Inflammatory macrophage treated with lipopolysaccharide for 4 hours (primary cell): Measurements from ENCODE around the gene OR4K2.
"Not testable (repeated sequence)": the region's sequence is repeated elsewhere in the genome, so short reads cannot be mapped to it uniquely, and the experiment has no call there.

Experiments used
- DNase-seq: peaks from one replicate; pipeline ENCODE4 v3.0.0-alpha.2; 2020

The OR4K2 gene, protein sequence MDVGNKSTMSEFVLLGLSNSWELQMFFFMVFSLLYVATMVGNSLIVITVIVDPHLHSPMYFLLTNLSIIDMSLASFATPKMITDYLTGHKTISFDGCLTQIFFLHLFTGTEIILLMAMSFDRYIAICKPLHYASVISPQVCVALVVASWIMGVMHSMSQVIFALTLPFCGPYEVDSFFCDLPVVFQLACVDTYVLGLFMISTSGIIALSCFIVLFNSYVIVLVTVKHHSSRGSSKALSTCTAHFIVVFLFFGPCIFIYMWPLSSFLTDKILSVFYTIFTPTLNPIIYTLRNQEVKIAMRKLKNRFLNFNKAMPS

GRCh38 chr14:19874842-19875241 is at the start of gene OR4K2:
Gene OR4K2, plus strand, starts transcription at chr14:19875142. Its CDS starts 1,126 bp downstream, at chr14:19876268.
- no peak for DNase-seq

DNA sequence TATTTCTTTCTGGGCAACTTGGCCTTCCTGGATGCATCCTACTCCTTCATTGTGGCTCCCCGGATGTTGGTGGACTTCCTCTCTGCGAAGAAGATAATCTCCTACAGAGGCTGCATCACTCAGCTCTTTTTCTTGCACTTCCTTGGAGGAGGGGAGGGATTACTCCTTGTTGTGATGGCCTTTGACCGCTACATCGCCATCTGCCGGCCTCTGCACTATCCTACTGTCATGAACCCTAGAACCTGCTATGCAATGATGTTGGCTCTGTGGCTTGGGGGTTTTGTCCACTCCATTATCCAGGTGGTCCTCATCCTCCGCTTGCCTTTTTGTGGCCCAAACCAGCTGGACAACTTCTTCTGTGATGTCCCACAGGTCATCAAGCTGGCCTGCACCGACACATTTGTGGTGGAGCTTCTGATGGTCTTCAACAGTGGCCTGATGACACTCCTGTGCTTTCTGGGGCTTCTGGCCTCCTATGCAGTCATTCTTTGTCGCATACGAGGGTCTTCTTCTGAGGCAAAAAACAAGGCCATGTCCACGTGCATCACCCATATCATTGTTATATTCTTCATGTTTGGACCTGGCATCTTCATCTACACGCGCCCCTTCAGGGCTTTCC is 47.2 kb upstream of the OR4K2 start:
- not testable (repeated sequence) for DNase-seq

GRCh38 chr14:19828314-19828713 is 46.6 kb upstream of the OR4K2 start:
- no peak for DNase-seq

DNA sequence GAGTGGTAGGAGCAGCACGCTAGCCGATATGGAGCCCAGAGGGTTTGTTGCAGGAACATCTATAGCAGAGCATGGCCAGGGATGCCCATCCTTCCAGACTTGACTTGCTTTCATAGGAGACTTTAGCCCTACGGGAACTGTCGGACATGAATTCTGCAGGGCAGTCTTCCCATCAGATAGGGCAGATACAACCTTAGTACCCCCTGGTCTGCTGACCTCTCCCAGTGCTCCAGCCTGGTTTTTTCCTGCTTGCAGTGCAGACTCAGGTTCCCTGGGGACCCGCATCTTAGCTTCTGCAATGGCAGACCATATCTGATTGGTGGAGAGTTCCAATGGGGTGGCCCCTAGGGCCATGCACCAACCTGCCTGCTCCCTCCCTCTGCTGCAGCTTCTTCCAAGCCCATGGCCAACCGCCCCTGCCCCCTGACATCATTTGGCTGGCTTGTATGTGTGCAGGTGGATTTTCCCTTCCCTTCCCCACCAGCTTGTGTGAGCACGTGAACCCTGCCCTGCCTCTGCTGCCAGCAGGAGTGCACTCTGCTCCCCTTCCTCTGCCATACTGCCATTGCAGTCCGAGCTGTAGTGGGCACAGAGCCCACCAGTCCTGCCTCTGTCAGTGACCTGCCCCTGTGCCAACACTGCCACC is 40.6 kb upstream of the OR4K2 start:
- not testable (repeated sequence) for DNase-seq

GRCh38 chr14:19838433-19838832 is 36.5 kb upstream of the OR4K2 start:
- DNase-seq = no peak

DNA sequence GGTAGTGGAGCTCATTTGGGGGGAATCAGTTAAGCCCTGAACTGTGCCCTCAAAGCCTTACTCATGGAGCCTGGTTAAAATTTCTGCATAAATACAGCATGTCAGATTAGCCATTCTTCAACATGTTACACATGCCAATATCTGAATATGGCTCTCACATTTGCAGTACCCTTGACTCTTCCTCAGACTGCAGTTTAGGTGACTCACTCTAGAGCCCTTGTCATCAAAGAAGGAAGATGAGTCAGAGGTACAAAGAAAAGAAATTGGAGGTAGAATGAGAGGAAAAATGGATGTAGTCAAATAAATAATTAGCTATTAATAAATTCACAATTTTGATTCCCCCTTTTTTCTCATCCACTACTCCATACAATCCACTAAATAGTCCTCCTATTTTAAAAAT is 23.6 kb upstream of the OR4K2 start:
- DNase-seq = no peak

DNA sequence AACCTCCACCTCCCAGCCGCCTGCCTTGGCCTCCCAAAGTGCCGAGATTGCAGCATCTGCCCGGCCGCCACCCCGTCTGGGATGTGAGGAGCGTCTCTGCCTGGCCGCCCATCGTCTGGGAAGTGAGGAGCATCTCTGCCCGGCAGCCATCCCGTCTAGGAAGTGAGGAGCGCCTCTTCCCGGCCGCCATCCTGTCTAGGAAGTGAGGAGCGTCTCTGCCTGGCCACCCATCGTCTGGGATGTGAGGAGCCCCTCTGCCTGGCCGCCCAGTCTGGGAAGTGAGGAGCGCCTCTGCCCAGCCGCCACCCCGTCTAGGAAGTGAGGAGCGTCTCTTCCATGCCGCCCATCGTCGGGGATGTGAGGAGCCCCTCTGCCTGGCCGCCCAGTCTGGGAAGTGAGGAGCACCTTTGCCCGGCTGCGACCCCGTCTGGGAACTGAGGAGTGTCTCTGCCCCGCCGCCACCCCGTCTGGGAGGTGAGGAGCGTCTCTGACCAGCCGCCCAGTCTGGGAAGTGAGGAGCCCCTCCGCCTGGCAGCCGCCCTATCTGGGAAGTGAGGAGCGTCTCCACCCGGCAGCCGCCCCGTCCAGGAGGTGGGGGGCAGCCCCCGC is 8.8 kb upstream of the OR4K2 start:
- not testable (repeated sequence) for DNase-seq

- DNase-seq = no peak
These were observed 1.8 kb upstream of the OR4K2 start for GRCh38 chr14:19873178-19873577.

DNA sequence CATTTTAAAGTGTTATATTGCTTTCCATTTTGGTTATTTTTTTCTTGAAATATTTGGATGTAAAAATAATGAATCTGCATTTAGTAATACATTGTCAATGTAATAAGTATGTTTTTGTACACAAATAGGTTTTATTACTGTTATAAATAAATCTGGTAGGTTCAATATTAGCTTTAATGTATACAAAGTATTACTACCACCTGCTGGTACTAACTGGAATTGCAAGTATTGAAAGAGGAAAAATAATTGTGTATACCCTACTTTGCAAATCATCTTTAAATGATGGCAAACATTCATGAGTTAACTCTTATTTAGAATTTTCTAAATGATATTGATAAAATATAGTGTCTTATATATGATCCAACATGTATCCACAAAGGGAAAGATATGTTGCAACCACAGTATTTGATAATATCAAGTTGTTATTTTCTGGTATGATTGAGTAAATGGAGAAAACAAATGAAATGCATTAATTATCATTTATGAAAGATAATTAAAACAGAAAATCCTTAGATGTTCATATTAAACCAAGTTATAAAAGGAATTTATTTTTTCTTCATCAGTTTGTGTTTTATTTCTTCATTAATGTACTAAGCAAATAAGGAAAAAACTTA is 3.2 kb downstream of the OR4K2 start:
- peak; percentile 19 for DNase-seq

- DNase-seq = no peak
These were observed 20.3 kb downstream of the OR4K2 start for GRCh38 chr14:19895282-19895681.

GRCh38 chr14:19900999-19901398 is 26.1 kb downstream of the OR4K2 start:
- DNase-seq = no peak

- DNase-seq = no peak
These were observed 27.5 kb downstream of the OR4K2 start for GRCh38 chr14:19902409-19902808.

- no peak for DNase-seq
These were observed 31.7 kb downstream of the OR4K2 start for GRCh38 chr14:19906665-19907064.

- DNase-seq = no peak
These were observed 36.2 kb downstream of the OR4K2 start for GRCh38 chr14:19911114-19911513.

DNA sequence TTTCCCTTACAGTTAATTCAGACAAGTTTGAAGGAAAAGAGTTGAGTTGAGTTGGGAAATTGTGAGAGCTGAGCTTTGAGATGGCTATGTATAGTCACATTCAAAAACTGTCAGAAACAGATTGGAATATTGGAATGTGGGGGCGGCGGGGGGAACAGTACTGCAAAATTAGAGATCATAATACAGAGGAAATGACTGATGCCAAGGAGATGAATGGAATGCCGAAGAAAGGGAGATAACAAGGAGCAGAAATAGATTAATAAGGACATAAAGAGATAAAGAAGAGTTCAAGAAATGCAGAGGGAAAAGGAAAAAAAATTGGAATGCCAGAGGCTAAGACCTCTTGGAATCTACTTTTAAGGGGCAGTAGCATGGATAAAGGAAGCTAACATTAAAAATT is 42.3 kb downstream of the OR4K2 start:
- no peak for DNase-seq

GRCh38 chr14:19917955-19918518 is 43.1 kb downstream of the OR4K2 start:
- no peak for DNase-seq

- no peak for DNase-seq
These were observed 43.8 kb downstream of the OR4K2 start for GRCh38 chr14:19918553-19919264.

- DNase-seq = no peak
These were observed 45.2 kb downstream of the OR4K2 start, which contains the start of gene OR4K5 for GRCh38 chr14:19920021-19920657. Gene OR4K5, plus strand, starts transcription at chr14:19920607. Its CDS starts 0 bp downstream, at chr14:19920607.

DNA sequence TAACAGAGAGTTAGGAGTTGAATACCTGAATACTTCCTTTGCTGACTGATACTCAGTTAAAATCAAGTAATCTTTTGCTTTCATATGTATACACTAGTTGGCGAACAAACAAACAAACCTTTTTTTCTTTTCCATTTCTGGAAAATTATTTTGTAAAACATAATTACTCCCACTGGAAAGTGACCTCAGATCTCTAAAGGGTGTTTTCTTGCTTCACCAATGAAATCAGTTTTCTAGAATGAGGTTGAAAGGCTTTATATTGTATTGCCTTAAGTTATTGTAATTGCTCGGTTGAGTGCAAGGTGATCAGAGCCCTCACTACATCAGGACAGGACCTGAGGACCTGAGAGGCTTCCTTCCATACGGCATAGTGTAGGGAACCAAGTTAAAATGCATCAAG is 55.7 kb downstream of the OR4K2 start, which contains the start of gene OR4K1:
Gene OR4K1 (plus strand): TSS at position 301 of the 400 bp plus-strand sequence. CDS start 4,750 bp downstream, outside the sequence.
- DNase-seq = no peak
